Esophagus muscularis mucosa (tissue), 4 donors: ENCODE measurements around the gene IRF2BP2.

Experiments
- EP300 ChIP-seq: sonication (generic); formaldehyde crosslinking; IDR thresholded peaks from one replicate; pipeline ENCODE4 v1.6.1; 2017; ENCODE audit warnings: antibody characterized with exemption
- POLR2A ChIP-seq: fragments of 450-650 bp; IDR thresholded peaks from one replicate; pipeline ENCODE4 v1.6.1; 2017; ENCODE audit warnings: antibody characterized with exemption, moderate library complexity, mild to moderate bottlenecking, low read depth
- POLR2AphosphoS5 ChIP-seq, 2 donors: sonication (generic); formaldehyde crosslinking; IDR thresholded peaks; one replicate each; pipeline ENCODE4 v1.6.1; 2017; ENCODE audit warnings: antibody characterized with exemption in 2 of 2
- TF ChIP-seq, protein P1 (sequence below), 3 experiments: fragments of 200-600 bp in 2 of 3; fragments of 450-650 bp in 1 of 3; sonication (generic) in 2 of 3; IDR thresholded peaks; one replicate each; pipeline ENCODE4 v1.5.1; 2017 to 2019; ENCODE audit warnings: antibody characterized with exemption in 3 of 3, mild to moderate bottlenecking in 2 of 3, moderate library complexity in 1 of 3

DNA sequence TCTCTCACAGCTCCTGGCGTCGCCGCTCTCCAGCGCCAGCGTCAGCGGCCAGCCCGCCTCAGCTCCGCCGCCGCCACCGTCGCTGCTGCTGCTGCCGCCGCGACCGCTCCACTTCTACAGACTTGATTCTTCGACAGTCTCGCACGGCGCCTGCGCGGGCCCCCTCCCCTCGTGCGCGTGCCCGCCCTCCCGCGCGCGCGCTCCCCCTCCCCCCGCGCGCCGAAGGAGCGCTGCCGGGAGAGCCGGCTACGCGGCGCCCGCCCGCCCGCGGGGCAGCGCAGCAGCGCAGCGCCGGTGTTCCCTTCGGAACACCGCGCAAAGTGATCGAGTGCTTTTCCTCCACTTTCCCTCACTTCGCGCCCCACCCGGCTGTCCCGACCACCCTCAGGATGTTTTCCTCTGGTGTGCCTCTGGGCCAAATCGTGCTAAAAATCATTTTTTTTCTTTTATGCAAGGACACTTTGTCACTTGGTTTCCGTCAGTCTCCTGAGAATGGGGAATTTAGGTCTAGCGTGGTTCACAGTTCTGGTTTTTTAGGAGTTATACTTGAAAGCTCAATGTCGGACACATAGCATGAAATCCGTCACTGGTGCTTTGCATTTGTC, at the start of gene IRF2BP2:
- TF ChIP-seq, protein P1, sequence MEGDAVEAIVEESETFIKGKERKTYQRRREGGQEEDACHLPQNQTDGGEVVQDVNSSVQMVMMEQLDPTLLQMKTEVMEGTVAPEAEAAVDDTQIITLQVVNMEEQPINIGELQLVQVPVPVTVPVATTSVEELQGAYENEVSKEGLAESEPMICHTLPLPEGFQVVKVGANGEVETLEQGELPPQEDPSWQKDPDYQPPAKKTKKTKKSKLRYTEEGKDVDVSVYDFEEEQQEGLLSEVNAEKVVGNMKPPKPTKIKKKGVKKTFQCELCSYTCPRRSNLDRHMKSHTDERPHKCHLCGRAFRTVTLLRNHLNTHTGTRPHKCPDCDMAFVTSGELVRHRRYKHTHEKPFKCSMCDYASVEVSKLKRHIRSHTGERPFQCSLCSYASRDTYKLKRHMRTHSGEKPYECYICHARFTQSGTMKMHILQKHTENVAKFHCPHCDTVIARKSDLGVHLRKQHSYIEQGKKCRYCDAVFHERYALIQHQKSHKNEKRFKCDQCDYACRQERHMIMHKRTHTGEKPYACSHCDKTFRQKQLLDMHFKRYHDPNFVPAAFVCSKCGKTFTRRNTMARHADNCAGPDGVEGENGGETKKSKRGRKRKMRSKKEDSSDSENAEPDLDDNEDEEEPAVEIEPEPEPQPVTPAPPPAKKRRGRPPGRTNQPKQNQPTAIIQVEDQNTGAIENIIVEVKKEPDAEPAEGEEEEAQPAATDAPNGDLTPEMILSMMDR (IDR thresholded peaks at IDR 0.05) = no peak
- TF ChIP-seq POLR2A (peak; percentile 29), EP300 (peak; percentile 28), POLR2AphosphoS5 (IDR thresholded peaks at IDR 0.05) (peak in 1 of 2 donors; percentile 93)
